ENCODE measurements around the gene WNK1. TPM values are rescaled to one million over a fixed set of nuclear protein-coding genes. Genes with fewer than 3 reads are reported as not detected.
"Not testable (repeated sequence)": the region's sequence is repeated elsewhere in the genome, so short reads cannot be mapped to it uniquely, and the experiment has no call there.

Gene WNK1
- total RNA-seq (2014; rRNA removed; shearing (Covaris generic)): 42.2 and 46.9 TPM in 2 replicates

DNA sequence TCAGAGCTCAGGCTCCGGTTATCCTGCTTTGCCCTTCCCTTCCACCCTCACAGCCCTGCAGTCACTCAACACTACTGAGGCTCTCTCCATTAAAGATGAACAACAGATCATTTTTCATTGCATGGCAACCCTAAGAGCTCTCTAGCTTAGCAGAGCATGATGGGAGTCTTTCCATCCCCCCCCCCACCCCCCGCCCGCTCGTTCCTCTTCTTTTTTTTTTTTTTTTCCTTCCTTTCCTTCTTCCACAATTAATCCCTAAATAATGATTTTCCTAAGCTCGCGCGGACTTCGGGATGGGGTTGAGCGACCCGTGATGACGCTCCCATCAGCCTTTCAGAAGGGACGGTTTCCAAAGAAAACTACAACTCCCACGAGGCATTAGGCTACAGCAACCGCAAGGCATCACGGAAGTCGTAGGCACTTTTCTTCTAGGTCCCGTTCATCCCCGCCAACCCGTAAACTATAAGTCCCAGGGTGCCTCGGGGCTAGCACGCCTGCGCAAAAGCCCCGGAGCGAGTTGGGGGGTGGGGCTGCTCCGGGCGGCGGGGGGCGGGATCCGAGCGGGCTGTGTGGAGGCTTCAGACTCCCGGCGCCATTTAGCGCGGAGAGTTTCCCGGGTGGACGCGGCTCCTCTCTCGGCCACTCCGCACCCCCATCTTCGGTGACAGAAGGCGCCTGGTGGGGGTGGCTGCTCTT is at the start of gene WNK1:
WNK1 (plus strand) TSS at position 581 of the 696 bp plus-strand sequence. CDS start 987 bp downstream, outside the sequence.
- peak; percentile 100 for DNase-seq (ENCODE audit: low spot score)
- in situ Hi-C loops (cut with HindIII; ENCODE audit: low sequenced_read_pairs): no loop called here

DNA sequence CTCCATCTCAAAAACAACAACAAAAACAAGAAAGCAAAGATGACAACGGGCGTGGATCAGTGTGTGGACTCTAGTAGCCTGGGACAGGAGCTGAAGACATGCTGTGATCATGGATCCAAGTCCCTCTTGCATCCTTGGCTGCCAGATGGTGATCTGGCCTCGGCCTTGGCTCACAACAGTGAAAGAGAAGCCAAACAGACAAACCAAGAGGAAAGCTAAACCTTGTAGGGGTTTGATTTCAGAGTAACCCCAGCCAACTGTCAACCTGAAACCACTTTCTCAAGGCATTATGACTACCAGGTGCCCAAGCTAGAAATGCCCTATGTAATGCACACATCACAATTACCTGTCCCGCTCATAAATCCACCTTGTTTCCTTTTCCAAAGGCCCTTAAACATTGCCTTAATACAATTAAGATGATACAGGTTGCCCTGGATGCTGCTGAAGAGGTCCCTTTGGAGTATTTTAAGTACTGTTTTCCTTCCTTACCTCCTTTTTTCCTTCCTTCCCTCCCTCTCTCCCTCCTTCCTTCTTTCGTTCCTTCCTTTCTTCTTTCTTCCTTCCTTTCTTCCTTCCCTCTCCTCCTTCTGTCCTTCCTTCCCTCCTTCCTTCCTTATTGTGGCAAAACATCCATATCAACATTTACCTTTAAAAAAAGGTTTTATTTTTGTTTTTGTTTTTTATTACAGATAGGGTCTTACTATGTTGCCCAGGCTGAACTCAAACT is 47.7 kb upstream of the WNK1 start:
- in situ Hi-C loops (cut with HindIII; ENCODE audit: low sequenced_read_pairs): no loop called here
- DNase-seq (ENCODE audit: low spot score): peak; percentile 97

DNA sequence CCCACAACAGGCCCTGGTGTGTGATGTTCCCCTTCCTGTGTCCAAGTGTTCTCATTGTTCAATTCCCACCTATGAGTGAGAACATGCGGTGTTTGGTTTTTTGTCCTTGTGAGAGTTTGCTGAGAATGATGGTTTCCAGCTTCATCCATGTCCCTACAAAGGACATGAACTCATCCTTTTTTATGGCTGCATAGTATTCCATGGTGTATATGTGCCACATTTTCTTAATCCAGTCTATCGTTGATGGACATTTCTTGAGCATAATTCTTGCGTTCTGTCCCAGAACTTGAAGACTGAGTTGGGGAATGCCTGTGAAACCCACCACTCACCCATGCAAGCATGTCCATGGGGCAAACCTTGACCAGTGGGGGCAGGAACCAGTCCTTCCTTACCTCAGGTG is 44.3 kb upstream of the WNK1 start:
- in situ Hi-C loops (cut with HindIII; ENCODE audit: low sequenced_read_pairs); DNase-seq (ENCODE audit: low spot score): not testable (repeated sequence)

DNA sequence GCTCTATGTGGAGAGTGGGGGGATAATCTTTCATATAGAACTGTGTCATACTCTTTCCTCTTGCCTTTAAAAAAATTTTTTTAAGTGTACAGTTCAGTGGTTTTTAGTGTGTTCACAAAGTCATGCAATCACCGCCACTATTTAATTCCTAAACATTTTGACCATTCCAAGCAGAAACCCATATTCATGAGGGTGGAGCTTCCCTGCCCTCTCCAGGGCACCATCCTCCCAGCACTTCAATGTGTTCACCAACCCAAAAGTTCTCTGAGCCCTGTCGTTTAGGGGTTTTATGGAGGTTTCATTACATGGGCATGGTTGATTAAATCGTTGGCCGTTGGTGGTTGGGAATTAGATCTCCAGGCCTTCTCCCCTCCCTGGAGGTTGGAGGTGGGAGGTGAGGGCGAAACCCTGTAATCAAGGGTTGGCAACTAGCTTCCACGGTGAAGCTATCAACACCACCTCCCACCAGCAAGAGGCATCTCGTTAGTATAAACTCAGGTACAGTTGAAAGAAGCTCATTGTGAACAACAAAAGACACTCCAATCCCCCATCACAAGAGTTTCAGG is 42.8 kb upstream of the WNK1 start:
- no peak for DNase-seq (ENCODE audit: low spot score)

DNA sequence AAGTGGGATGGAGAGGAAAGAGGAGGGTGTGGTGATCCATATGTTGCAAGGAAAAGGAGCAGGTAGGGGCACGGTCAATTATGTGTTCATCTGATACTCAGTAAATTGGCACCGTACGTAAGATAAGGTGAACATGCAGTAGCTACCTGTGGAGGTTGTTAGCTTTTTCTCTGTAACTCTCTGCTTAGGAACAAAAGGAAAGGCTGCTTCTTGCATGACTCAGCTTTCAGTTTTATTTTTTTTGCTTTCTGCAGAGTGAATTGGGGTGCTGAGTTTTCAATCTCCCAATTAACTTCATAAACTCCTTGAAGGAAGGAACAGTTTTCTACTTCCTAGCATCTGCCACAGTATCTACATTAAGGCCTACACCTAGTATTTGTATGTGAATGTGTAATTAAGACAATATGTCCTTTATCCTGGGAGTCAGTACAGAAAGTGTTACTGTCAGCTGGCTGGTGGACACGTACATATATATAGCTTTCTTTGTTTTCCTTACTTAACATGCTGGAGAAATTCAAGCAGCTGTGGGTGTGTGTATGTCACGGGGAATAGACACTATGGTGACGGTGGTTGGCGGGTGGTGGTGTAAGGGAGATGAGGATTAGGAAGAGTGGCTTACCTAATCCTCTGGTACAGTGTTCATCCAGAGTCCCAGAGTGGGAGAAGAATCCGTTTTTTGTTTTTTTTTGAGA is 40.1 kb upstream of the WNK1 start:
- no peak for DNase-seq (ENCODE audit: low spot score)
- in situ Hi-C loops (cut with HindIII; ENCODE audit: low sequenced_read_pairs): no loop called here

More for the DNA sequence above, 42.8 kb upstream of the WNK1 start:
- in situ Hi-C loops (cut with HindIII; ENCODE audit: low sequenced_read_pairs): no loop called here

DNA sequence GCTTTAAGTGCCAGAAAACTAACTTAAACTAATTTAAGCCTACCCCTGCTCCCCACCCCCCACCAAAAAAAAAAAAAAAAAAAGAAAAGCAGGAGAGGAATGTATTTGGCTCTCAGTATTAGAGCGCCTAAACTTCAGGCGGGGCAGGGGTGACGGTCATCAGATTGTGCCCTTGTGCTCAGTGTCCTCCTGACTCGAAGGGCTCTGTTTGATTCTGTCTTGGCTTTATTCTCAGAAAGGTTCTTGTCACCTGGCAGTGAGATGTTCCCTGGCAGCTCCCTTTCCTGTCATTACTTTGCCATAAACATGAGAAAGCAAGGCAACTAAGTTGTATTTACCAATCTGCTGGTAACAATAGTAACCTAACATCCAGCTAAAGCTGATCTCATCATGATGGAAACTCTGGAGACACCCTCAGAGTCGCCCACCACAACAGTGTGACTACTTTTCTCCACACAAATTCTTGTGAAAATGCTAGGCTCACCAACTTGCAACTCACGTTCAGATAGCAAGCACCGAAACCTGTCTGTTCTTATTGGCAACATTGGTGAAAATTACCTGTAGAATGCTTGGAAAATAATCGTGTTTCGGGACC is 39.0 kb upstream of the WNK1 start:
- in situ Hi-C loops (cut with HindIII; ENCODE audit: low sequenced_read_pairs): no loop called here

DNA sequence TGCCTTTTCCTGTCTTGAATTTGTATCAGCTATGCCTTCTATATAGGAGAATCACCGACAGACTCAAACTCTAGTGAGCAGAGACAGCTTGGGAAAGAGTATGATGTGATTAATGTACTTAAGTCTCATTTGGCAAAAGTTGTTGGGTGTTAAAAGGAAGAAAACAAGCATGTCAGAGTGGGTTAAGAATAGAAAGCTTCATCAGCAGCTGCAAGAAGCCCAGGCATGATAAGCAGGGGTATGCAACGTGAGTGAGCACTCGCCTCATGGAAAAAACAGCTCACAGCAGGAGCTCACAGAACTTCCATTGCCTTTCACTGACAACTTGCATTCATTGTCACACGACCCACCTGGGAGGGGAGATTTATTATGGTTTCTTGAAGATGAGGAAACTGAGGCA is 35.9 kb upstream of the WNK1 start:
- in situ Hi-C loops (cut with HindIII; ENCODE audit: low sequenced_read_pairs): no loop called here
- DNase-seq (ENCODE audit: low spot score): no peak

More for the DNA sequence above, 39.0 kb upstream of the WNK1 start:
- no peak for DNase-seq (ENCODE audit: low spot score)

DNA sequence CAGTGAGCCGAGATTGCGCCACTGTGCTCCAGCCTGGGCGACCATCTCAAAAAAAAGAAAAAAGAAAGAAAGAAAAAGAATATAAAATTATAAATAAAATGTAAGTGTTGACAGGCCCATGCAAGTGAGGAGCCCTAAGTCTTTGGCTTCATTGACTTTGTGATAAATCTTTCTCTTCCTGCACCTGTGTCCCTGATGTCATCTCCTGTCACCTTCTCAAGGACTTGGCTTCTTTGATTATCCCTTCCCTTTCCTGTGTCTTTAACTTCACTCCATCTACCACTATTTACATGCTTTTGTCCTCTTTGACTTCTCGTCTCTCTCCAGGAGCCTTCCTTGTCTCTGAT is 33.6 kb upstream of the WNK1 start:
- in situ Hi-C loops (cut with HindIII; ENCODE audit: low sequenced_read_pairs): no loop called here
- no peak for DNase-seq (ENCODE audit: low spot score)

DNA sequence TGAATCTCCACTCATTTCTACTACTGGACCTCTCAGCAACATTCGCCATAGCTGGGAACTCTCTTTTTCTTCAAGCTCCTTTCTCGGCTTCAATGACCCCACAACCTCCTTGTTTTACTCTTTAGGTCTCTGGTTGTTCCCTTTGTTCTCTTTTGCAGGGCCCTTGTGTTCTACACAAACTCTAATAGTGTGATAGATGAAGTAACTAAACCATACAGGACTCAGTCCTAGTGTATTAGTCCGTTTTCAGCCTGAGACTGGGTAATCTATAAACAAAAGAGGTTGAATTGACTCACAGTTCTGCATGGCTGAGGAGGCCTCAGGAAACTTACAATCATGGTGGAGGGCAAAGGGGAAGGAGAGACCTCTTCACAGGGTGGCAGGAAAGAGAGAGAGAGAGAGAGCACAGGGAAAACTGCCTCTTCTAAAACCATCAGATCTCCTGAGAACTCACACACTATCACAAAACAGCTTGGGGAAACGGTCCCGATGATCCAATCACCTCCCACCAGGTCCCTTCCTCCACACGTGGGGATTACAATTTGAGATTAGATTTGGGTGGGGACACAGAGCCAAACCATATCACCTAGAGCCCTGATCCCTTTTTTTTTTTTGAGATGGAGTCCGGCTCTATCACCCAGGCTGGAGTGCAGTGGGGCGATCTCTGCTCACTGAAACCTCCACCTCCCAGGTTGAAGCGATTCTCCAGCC is 32.0 kb upstream of the WNK1 start:
- DNase-seq (ENCODE audit: low spot score): no peak
- in situ Hi-C loops (cut with HindIII; ENCODE audit: low sequenced_read_pairs): no loop called here

DNA sequence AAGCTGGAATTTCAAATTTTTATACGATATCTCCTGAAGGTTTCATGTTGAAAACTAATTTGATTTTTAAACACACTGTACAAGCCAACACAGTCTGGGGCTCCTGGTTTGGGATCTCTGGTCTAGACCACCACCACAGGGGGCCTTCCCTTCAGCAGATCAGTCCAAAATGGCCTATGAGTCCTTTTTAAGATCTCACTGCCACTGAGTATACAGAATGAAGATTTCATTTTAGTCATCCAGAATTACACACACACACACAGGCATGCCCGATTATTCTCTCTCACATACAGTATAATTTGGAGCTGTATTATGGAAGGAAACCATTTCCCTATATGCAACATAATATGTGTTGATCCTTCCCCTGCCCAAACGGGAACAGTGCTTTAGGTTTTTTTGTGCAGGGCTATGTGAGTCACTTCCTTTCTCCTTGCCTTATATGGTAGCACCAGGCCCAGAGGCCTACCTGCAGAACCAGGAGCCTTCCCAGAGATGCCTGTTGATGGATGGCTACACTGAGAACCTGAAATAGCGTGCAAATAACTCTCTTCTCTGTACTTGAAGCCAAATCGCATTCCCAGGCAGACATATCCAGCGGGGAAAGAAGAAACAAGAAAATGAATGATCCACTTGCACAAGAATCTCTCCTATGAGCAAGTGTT is 28.1 kb upstream of the WNK1 start:
- DNase-seq (ENCODE audit: low spot score): no peak
- in situ Hi-C loops (cut with HindIII; ENCODE audit: low sequenced_read_pairs): no loop called here

DNA sequence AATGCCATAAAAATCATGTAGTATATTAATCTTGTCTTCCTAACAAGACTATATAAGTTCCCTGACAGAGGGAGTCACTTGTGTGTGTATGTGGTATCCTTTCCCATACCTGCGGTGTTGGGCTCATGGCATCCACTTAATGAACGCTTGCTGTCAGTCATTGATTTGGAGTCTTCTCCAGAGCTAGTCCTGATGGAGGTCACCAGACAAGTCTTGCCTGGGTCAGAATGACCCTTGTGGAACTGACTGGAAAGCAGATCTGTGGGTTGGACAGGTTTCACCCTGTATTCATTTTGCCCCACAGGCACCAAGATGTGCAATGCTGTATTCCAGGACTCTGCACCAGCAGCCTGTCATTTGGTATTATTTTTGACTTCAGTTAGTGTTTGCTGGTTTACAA is 27.3 kb upstream of the WNK1 start:
- in situ Hi-C loops (cut with HindIII; ENCODE audit: low sequenced_read_pairs): no loop called here
- DNase-seq (ENCODE audit: low spot score): no peak

DNA sequence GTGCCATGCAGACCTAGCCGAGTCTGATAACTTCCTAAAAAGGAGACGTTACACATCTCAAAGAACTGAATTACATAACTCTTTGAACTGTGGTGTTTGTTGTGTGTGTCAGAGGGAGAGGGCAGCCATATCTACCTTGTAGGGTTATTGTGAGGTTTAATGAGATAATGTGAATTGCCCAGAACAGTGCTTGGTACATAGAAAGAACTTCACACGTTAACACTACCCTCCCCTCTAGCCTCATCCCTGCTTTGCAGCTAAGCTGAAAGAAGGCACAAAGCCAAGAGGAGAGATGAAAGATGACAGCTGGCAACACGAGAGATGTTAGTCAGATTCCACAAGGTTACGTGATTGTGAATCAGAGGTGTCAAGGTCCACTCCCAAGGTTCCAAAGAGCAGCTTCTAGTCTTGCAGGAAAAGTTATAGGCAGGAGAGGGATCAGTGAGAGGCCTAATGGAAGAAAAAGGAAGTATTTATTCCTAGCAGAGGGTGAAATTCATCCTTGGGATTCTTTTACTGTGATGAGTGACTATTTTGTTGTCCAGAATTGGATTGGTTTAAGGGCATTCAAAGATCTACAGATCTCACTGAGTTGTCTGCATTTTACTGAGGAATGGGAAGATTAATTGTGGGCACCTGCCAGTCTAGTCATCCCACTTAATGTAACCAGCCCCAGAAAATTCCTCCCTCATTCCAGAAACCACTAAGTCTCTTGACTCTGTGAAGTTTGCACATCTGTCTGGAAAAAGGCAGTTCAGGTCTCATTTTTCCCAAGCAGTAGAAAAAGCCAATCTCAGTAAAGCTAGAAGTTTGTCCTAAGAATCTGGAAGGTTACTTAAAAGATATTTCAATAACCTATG is 25.9 kb upstream of the WNK1 start:
- DNase-seq (ENCODE audit: low spot score): no peak
- in situ Hi-C loops (cut with HindIII; ENCODE audit: low sequenced_read_pairs): no loop called here

DNA sequence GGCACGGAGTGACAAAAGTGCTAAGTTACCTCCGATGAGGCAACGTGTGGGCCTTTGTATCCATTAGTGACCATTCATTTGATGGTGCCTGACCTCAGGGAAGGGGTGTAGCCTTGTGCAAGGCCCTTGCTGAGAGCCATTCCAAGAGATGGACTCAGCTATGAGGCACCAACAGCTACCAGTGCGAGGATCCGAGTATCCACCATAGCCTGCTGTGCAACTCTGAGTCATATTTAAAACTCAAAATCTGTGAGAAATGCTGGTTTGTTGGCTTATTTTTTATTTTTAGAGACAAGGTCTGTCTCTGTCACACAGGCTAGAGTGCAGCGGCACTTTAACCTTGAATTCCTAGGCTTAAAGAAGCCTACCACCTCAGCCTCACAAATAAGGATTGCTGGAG is 25.1 kb upstream of the WNK1 start:
- no peak for DNase-seq (ENCODE audit: low spot score)
- in situ Hi-C loops (cut with HindIII; ENCODE audit: low sequenced_read_pairs): no loop called here

DNA sequence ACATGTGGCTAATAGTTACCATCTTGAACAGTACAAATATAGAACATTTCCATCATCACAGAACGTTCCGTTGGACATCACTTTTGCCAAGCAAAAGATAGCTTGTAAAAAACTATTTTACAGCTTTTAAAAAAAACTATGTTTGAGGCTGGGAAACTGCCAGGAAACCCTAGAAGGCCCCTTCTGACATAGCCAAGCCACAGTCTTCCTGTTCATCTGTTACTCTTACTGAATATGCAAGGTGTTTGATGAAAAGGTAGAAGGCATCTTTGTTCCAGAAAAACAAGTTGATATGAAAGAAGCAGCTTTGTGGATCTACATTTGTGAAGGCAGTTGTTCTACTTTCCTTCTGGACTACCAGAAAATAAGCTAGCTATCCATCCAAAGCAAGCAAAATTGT is 23.6 kb upstream of the WNK1 start:
- no peak for DNase-seq (ENCODE audit: low spot score)
- in situ Hi-C loops (cut with HindIII; ENCODE audit: low sequenced_read_pairs): no loop called here

DNA sequence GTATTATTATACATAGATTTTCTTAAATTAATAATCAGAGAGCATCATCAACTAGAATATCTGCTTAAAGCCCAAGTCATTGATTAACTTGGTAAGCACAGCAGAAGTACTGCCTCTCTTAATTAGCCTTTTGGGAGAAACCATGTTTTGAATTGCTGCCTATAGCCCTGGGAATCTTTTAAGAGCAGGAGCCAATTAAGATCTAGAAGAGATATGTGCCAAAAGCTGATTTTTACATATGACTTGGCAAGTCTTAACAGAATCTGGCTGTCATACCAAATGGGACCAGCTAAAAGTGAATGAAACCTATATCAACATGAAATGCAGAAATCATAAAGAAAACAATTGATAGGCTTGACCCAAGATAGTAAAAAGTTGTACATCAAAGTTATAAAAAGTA is 23.2 kb upstream of the WNK1 start:
- DNase-seq (ENCODE audit: low spot score): no peak
- in situ Hi-C loops (cut with HindIII; ENCODE audit: low sequenced_read_pairs): no loop called here

DNA sequence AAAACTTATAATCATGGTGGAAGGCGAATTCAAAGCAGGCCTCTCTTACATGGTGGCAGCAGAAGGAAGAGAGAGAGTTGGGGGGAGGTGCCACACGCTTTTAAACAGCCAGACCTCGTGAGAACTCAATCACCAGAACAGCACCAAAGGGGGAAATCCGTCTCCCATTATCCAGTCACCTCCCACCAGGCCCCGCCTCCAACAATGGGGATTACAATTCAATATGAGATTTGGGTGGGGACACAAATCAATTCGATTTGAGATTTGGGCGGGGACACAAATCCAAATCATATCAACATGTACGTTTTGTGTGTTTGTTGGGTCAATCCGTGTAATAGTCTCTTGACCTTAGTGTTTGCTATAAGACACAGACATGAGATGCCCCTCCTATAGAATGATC is 21.8 kb upstream of the WNK1 start:
- DNase-seq (ENCODE audit: low spot score): no peak
- in situ Hi-C loops (cut with HindIII; ENCODE audit: low sequenced_read_pairs): loop anchor here (5.0 kb wide), 1 partner anchor 53 kb away; no protein-coding TSS in a partner anchor

DNA sequence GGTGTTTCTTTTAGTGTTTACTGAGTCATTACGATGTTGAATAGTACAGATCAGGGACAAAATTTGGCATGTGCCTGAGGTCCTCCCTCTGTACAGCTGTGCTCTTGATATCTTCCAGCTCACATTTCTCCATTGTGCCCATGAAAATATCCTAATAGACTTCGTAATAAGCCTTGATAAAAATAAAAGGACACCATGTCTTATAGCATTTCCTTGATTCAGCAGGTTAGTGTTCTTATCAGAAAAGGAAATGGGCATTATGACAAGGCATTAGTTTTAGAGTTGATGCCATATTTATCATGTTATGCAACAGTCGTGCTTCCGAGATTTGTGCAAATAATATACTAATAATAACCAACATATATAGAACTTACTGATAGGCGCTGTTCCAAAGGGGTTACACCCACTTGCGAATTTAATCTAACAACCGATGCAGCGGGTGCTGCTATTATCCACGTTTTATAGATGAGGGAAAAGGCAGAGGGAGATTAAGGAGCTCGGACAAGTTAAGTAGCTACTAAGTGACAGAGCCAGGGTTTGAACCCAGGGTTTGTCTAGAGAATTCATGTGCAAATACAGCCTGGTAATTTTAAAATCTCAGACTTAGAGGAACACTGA is 15.1 kb upstream of the WNK1 start:
- no peak for DNase-seq (ENCODE audit: low spot score)
- in situ Hi-C loops (cut with HindIII; ENCODE audit: low sequenced_read_pairs): no loop called here

All from G401 (cell line).